SK-N-SH (cell line): Measurements from ENCODE around the gene KRTAP4-3. TPM values are rescaled to one million over a fixed set of nuclear protein-coding genes. Genes with fewer than 3 reads are reported as not detected.

ENCODE experiments used
- CTCF ChIA-PET: fragments of 300-600, 350-600 bp; formaldehyde crosslinking; extraction: SDS; loops from one replicate; lab custom pipeline; 2021; lab: Yijun Ruan, JAX
- POLR2A ChIA-PET: fragments of 350-600 bp; sonication (Branson Sonifier 250); formaldehyde crosslinking; extraction: SDS; loops from one replicate; lab custom pipeline; 2020; ENCODE audit warnings: antibody characterized with exemption, inconsistent platforms; lab: Yijun Ruan, JAX
- DNase-seq: peaks from one replicate; pipeline ENCODE4 v3.0.0; 2012
- H2AFZ ChIP-seq: fragments of 200-600 bp; sonication (generic); 2 replicates; pipeline ENCODE4 v1.8.1; 2016; ENCODE audit warnings: antibody characterized with exemption, mild to moderate bottlenecking, low read depth
- H3F3A ChIP-seq: fragments of 200-600 bp; sonication (generic); replicated peaks from 2 replicates; pipeline ENCODE3; 2016; ENCODE audit warnings: antibody characterized with exemption, mild to moderate bottlenecking; ENCODE audit not compliant: insufficient read depth
- H3K27ac ChIP-seq, 2 experiments: fragments of 200-500 bp in 1 of 2; fragments of 200-600 bp in 1 of 2; sonication (Bioruptor generic) in 1 of 2; sonication (generic), shearing (Covaris generic) in 1 of 2; 2 replicates each; pipeline versions ENCODE4 v1.5.1 to v1.6.1; 2014 to 2016; ENCODE audit warnings: low read depth in 2 of 2, inconsistent platforms in 1 of 2, low read length in 1 of 2, mild to moderate bottlenecking in 1 of 2, mixed read lengths in 1 of 2
- H3K27me3 ChIP-seq: fragments of 200-600 bp; sonication (generic), shearing (Covaris generic); 2 replicates; pipeline ENCODE4 v1.6.1; 2016; ENCODE audit warnings: mixed run types; ENCODE audit not compliant: insufficient read depth
- H3K36me3 ChIP-seq, 2 experiments: fragments of 200-500 bp in 1 of 2; fragments of 200-600 bp in 1 of 2; sonication (Bioruptor generic) in 1 of 2; sonication (generic) in 1 of 2; replicated peaks in 1 of 2; 2 replicates each; pipeline versions ENCODE3 to v1.5.1; 2014 to 2016; ENCODE audit warnings: low read length in 1 of 2, mild to moderate bottlenecking in 1 of 2; ENCODE audit not compliant: insufficient read depth in 2 of 2, control insufficient read depth in 1 of 2
- H3K4me1 ChIP-seq, 2 experiments: fragments of 200-500 bp in 1 of 2; fragments of 200-600 bp in 1 of 2; sonication (Bioruptor generic) in 1 of 2; sonication (generic), shearing (Covaris generic) in 1 of 2; 2 replicates each; pipeline versions ENCODE4 v1.5.1 to v1.6.1; 2014 to 2016; ENCODE audit warnings: low read depth in 1 of 2, low read length in 1 of 2, mixed run types in 1 of 2; ENCODE audit not compliant: insufficient read depth in 2 of 2, control insufficient read depth in 1 of 2
- H3K4me2 ChIP-seq: fragments of 200-600 bp; sonication (generic), shearing (Covaris generic); 2 replicates; pipeline ENCODE4 v1.6.1; 2017; ENCODE audit warnings: mixed run types
- H3K4me3 ChIP-seq, 2 experiments: fragments of 200-500 bp in 1 of 2; fragments of 200-600 bp in 1 of 2; sonication (Bioruptor generic) in 1 of 2; sonication (generic), shearing (Covaris generic) in 1 of 2; 2 replicates each; pipeline versions ENCODE4 v1.5.1 to v1.8.1; 2014 to 2016; ENCODE audit warnings: low read depth in 2 of 2, inconsistent platforms in 1 of 2, low read length in 1 of 2, mild to moderate bottlenecking in 1 of 2, mixed read lengths in 1 of 2, moderate library complexity in 1 of 2
- H3K79me2 ChIP-seq: fragments of 200-600 bp; sonication (generic); 2 replicates; pipeline ENCODE4 v1.8.1; 2017; ENCODE audit warnings: mild to moderate bottlenecking; ENCODE audit not compliant: insufficient read depth
- H3K9ac ChIP-seq: fragments of 200-600 bp; sonication (generic); 2 replicates; pipeline ENCODE4 v1.6.1; 2017; ENCODE audit warnings: mixed run types
- H3K9me2 ChIP-seq: fragments of 200-600 bp; sonication (generic); 2 replicates; pipeline ENCODE4 v1.6.1; 2017; ENCODE audit warnings: mixed run types
- H3K9me3 ChIP-seq: fragments of 200-600 bp; sonication (generic); 2 replicates; pipeline ENCODE4 v1.6.1; 2017; ENCODE audit warnings: mixed run types, mild to moderate bottlenecking, moderate library complexity
- H4K20me1 ChIP-seq: fragments of 200-600 bp; sonication (generic); 2 replicates; pipeline ENCODE4 v1.6.1; 2017; ENCODE audit warnings: mild to moderate bottlenecking, mixed run types; ENCODE audit not compliant: insufficient read depth
- ELF1 ChIP-seq: IDR thresholded peaks from 2 replicates; pipeline ENCODE4 v1.4.0; 2012
- EP300 ChIP-seq, 2 experiments: IDR thresholded peaks; 2 replicates each; pipeline versions ENCODE4 v1.4.0 to v1.6.1; 2012; ENCODE audit warnings: borderline replicate concordance in 1 of 2, low read depth in 1 of 2, low read length in 1 of 2
- FOSL2 ChIP-seq: IDR thresholded peaks from 2 replicates; pipeline ENCODE4 v1.4.0; 2012; ENCODE audit warnings: low read depth, mild to moderate bottlenecking, moderate library complexity, borderline replicate concordance
- FOXJ3 ChIP-seq: sonication (generic); formaldehyde crosslinking; IDR thresholded peaks from 2 replicates; pipeline ENCODE4 v1.5.1; 2020; ENCODE audit warnings: mild to moderate bottlenecking, missing genetic modification reagents
- FOXM1 ChIP-seq: IDR thresholded peaks from 2 replicates; pipeline ENCODE4 v1.4.0; 2012; ENCODE audit warnings: low read depth, mild to moderate bottlenecking
- JUND ChIP-seq: IDR thresholded peaks from 2 replicates; pipeline ENCODE4 v1.4.0; 2012
- MXI1 ChIP-seq: IDR thresholded peaks from 2 replicates; pipeline ENCODE4 v1.6.1; 2012; ENCODE audit warnings: mild to moderate bottlenecking, low read depth, low read length, improper control_type of control experiment
- POLR2AphosphoS5 ChIP-seq: IDR thresholded peaks from 2 replicates; pipeline ENCODE4 v1.6.1; 2012; ENCODE audit warnings: low read depth, low read length
- RAD21 ChIP-seq: IDR thresholded peaks from 2 replicates; pipeline ENCODE4 v1.6.1; 2012; ENCODE audit warnings: mild to moderate bottlenecking, low read length
- RCOR1 ChIP-seq: fragments of 150-350 bp; IDR thresholded peaks from 2 replicates; pipeline ENCODE4 v1.6.1; 2017; ENCODE audit warnings: antibody characterized with exemption, low read length
- REST ChIP-seq: IDR thresholded peaks from 2 replicates; pipeline ENCODE4 v1.6.1; 2012; ENCODE audit warnings: mild to moderate bottlenecking, low read depth, low read length, moderate library complexity
- SMC3 ChIP-seq: IDR thresholded peaks from 2 replicates; pipeline ENCODE4 v1.6.1; 2012; ENCODE audit warnings: low read depth, low read length, improper control_type of control experiment
- TAF1 ChIP-seq: IDR thresholded peaks from 2 replicates; pipeline ENCODE4 v1.6.1; 2012; ENCODE audit warnings: low read depth, mild to moderate bottlenecking, low read length, moderate library complexity, borderline replicate concordance
- TEAD4 ChIP-seq: IDR thresholded peaks from 2 replicates; pipeline ENCODE4 v1.4.0; 2012; ENCODE audit warnings: mild to moderate bottlenecking, borderline replicate concordance; ENCODE audit not compliant: insufficient read depth
- WGBS: methylation state at CpG from one replicate; pipeline ENCODE4 v1.1.6; 2017; ENCODE audit warnings: low lambda C conversion rate; 5-methylcytosine and 5-hydroxymethylcytosine counted together
- polyA plus RNA-seq, 3 experiments: library from polyadenylated mRNA; depleted of rRNA; stranded (reverse); fragments of >200 nt; gene quantifications; 2 replicates each; pipeline ENCODE4 v1.2.3, GENCODE V29; 2012
- TF ChIP-seq, protein P1 (sequence below): IDR thresholded peaks from 2 replicates; pipeline ENCODE4 v1.4.0; 2012; ENCODE audit warnings: low read depth, borderline replicate concordance

KRTAP4-3 gene
- polyA plus RNA-seq, 1 of the 3 experiments (the other 2 are of a cell fraction) = not detected

DNA sequence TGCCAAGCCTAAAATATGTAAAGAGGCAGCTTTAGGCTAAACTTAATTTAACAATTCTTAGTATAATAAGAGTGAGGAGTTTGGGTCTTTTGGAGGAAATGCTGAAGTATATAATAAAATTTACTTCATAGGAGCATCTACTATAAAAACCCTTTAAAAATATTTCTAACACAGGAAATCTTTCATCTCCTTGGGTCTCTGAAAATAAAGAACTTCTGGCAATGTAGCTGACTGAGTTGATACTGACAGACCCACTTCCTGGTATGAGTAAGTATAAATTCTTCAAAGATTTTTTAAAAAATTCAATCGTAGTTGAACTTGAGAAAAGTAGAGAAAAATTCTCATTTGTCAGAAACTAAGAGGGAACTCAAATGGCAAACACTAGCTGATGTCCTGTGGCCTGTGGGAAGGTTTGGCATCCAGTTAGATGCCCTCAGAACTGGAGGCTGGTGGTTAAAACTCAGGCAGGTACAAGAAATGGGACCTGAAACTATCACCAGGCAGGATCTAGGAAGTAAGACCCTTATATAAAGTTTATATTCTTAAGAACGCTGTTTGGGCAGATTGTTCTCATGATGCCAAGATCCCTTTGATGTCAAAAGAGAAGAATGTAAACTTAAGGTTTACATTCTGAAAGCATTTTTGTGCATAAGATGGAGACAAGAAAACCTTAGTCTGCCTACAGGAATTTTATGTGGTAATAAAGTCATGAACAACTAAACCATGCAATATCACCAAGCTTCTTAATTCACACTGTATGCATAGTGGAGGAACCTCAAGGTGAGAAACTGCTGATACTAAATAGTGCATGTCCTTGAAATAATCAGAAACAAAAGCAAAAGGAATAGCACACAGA is 33.9 kb downstream of the KRTAP4-3 start:
- CTCF ChIA-PET = no interaction called here
- Histone ChIP-seq H3K27ac (no peak overlapping the region), H4K20me1 (no peaks in the 10 kb centered on the region), H3K9ac (no peak overlapping the region), H3K27me3 (no peaks in the 10 kb centered on the region), H2AFZ (peak overlapping the region; percentile 66; the same call in 1 of the 2 replicates), H3F3A (no peaks in the 10 kb centered on the region), H3K9me3 (no peaks in the 10 kb centered on the region), H3K9me2 (no peaks in the 10 kb centered on the region), H3K79me2 (no peaks in the 10 kb centered on the region), H3K36me3 (no peaks in the 10 kb centered on the region), H3K4me2 (no peak overlapping the region), H3K4me1 (peaks cover 0 to 12% of the 10 kb centered on the region in 2 experiments; a peak in 1 of 4 replicates), H3K4me3 (no peak overlapping the region)
- POLR2A ChIA-PET = no interaction called here
- WGBS = 8% methylated on average over 2 of the region's 2 CpGs
- TF ChIP-seq FOXM1 (no peak), POLR2AphosphoS5 (no peak)
- TF ChIP-seq, protein P1, sequence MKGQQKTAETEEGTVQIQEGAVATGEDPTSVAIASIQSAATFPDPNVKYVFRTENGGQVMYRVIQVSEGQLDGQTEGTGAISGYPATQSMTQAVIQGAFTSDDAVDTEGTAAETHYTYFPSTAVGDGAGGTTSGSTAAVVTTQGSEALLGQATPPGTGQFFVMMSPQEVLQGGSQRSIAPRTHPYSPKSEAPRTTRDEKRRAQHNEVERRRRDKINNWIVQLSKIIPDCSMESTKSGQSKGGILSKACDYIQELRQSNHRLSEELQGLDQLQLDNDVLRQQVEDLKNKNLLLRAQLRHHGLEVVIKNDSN = no peak
- DNase-seq = no peak

DNA sequence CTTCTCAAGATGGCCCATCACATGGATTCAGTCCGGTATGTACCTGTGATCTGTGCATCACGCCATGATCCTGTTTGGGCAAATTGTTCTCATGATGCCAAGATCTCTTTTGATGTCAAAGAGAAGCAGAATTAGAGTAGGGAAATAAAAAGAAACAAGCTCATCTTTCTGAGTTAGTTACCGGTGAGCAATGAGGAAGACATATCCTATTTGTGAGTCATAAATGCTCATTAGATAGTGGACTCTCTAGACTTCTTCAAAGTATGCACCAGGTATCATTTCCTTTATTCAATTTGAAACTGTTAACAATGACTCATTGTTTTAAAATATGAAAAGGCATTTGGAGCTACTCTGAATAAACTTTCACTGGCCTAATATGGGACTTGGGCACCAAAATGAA is 36.0 kb downstream of the KRTAP4-3 start:
- TF ChIP-seq JUND (0 out of 2 replicates have a peak, but pooled peaks have one; percentile 33), RAD21 (no peak), FOSL2 (peak; percentile 44; the same call in 1 of the 2 replicates), FOXJ3 (CRISPR knock-in tag) (no peak), ELF1 (0 out of 2 replicates have a peak, but pooled peaks have one; percentile 13)
- no peaks in the 10 kb centered on the region for H3K9me3 ChIP-seq
- 14% methylated on average over 3 of the region's 3 CpGs for WGBS
- no peaks in the 10 kb centered on the region for H3K79me2 ChIP-seq
- peak overlapping the region in 1 of 2 experiments; percentile 6; a peak in 1 of 4 replicates for H3K27ac ChIP-seq
- H2AFZ ChIP-seq = peak overlapping the region; percentile 33; the same call in 1 of the 2 replicates
- no peak overlapping the region for H3K9ac ChIP-seq
- H3K4me2 ChIP-seq = no peak overlapping the region
- H3K4me1 ChIP-seq = peaks cover 0 to 12% of the 10 kb centered on the region in 2 experiments; a peak in 1 of 4 replicates
- H3K36me3 ChIP-seq = no peaks in the 10 kb centered on the region
- H4K20me1 ChIP-seq = no peaks in the 10 kb centered on the region
- no peaks in the 10 kb centered on the region for H3F3A ChIP-seq
- no peak overlapping the region for H3K4me3 ChIP-seq
- ChIA-PET POLR2A (no interaction called here), CTCF (no interaction called here)
- no peak for DNase-seq
- H3K27me3 ChIP-seq = no peaks in the 10 kb centered on the region
- H3K9me2 ChIP-seq = no peaks in the 10 kb centered on the region

- Histone ChIP-seq H3K36me3 (no peaks in the 10 kb centered on the region), H3K4me3 (no peak overlapping the region), H4K20me1 (no peaks in the 10 kb centered on the region), H2AFZ (no peak overlapping the region), H3K79me2 (no peaks in the 10 kb centered on the region), H3K9ac (no peak overlapping the region), H3K4me2 (no peak overlapping the region), H3K9me2 (no peaks in the 10 kb centered on the region), H3K4me1 (no peaks in the 10 kb centered on the region), H3K9me3 (no peaks in the 10 kb centered on the region), H3K27ac (no peak overlapping the region), H3F3A (no peaks in the 10 kb centered on the region), H3K27me3 (no peaks in the 10 kb centered on the region)
- DNase-seq = no peak
- CTCF ChIA-PET = no interaction called here
- 9% methylated on average over 1 of the region's 1 CpG for WGBS
- POLR2A ChIA-PET = no interaction called here
- TF ChIP-seq, protein P1 = no peak
- no peak for TF ChIP-seq SMC3
- TF ChIP-seq TEAD4 = no peak
- TF ChIP-seq JUND = no peak
- TF ChIP-seq FOSL2 = no peak
- no peak for TF ChIP-seq REST
- TF ChIP-seq EP300 (IDR thresholded peaks at IDR 0.05; ENCODE audit: borderline replicate concordance in 1 of 2, low read depth in 1 of 2, low read length in 1 of 2) = no peak
- no peak for TF ChIP-seq TAF1
- TF ChIP-seq RCOR1 = no peak
- no peak for TF ChIP-seq MXI1
Observed at GRCh38 chr17:41127371-41127770, 40.6 kb downstream of the KRTAP4-3 start.
